Measurements from ENCODE around the gene S1PR2.
"Not testable (repeated sequence)": the region's sequence is repeated elsewhere in the genome, so short reads cannot be mapped to it uniquely, and the experiment has no call there.

S1PR2 gene

DNA sequence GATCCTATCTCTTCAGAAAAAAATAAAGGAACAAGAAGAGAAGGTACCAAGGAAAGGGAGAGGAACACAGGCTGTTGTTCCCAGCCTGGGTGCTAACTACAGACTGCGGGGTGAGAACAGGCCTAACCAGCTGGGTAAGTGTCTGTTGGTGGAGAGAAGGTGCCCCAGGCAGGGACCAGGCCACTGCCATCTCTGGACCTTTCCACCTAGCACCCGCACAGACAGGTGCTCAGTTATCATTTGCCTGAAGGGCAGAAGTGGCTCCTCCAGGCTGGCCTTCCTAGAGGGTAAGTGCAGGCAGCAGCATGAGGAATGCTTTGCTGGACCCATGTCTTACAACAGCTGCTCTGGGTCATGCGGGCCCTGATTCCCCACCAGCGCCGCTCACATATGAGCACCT is 46.5 kb downstream of the S1PR2 start:
- TF ChIP-seq POLR2A (IDR thresholded peaks at IDR 0.05; ENCODE audit: extremely low read depth, insufficient read length), result no peak
- TF ChIP-seq, protein P1, sequence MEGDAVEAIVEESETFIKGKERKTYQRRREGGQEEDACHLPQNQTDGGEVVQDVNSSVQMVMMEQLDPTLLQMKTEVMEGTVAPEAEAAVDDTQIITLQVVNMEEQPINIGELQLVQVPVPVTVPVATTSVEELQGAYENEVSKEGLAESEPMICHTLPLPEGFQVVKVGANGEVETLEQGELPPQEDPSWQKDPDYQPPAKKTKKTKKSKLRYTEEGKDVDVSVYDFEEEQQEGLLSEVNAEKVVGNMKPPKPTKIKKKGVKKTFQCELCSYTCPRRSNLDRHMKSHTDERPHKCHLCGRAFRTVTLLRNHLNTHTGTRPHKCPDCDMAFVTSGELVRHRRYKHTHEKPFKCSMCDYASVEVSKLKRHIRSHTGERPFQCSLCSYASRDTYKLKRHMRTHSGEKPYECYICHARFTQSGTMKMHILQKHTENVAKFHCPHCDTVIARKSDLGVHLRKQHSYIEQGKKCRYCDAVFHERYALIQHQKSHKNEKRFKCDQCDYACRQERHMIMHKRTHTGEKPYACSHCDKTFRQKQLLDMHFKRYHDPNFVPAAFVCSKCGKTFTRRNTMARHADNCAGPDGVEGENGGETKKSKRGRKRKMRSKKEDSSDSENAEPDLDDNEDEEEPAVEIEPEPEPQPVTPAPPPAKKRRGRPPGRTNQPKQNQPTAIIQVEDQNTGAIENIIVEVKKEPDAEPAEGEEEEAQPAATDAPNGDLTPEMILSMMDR (IDR thresholded peaks at IDR 0.05; ENCODE audit: low read depth, low read length), result no peak
- no peak for TF ChIP-seq MYC (IDR thresholded peaks at IDR 0.05; ENCODE audit: low read depth, low read length)
- TF ChIP-seq, protein P2, sequence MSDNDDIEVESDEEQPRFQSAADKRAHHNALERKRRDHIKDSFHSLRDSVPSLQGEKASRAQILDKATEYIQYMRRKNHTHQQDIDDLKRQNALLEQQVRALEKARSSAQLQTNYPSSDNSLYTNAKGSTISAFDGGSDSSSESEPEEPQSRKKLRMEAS (IDR thresholded peaks at IDR 0.05; ENCODE audit: low read depth, low read length), result no peak
- DNase-seq (ENCODE audit: low read depth), result no peak
- H3K4me3 ChIP-seq (ENCODE audit: low read depth, low read length), result no peak overlapping the region

DNA sequence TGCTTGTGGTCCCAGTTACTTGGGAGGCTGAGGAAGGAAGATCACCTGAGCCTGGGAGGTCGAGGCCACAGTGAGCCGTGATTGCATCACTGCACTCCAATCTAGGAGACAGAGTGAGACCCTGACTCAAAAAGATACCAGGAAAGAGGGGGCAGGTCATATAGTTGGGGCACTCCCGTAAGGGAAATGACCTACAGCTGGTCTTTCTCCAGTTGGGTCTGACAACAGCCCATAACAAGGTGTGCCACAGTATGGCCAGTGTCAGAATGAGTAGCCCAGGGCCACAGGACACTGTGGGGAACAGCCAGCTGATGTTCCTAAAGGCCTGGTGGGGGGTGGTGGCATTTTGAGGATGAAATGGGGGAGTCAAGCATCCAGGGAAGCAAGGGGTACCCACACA is 47.2 kb downstream of the S1PR2 start:
- H3K4me3 ChIP-seq (ENCODE audit: low read depth, low read length), result no peak overlapping the region
- no peak for TF ChIP-seq MYC (IDR thresholded peaks at IDR 0.05; ENCODE audit: low read depth, low read length)
- DNase-seq (ENCODE audit: low read depth), result no peak

DNA sequence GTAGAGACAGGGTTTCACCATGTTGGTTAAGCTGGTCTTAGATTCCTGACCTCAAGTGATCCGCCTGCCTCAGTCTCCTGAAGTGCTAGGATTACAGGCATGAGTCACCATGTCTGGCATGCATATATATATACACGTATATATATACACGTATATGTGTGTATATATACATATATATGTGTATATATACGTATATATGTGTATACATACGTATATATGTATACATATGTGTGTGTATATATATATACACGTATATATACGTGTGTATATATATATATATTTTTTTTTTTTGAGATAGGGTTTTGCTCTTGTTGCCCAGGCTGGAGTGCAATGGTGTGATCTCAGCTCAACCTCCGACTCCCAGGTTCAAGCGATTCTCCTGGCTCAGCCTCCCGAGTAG is 48.3 kb downstream of the S1PR2 start:
- H3K4me3 ChIP-seq (ENCODE audit: low read depth, low read length), result no peak overlapping the region
- DNase-seq (ENCODE audit: low read depth), result no peak
- no peak for TF ChIP-seq MYC (IDR thresholded peaks at IDR 0.05; ENCODE audit: low read depth, low read length)
- no peak for TF ChIP-seq POLR2A (IDR thresholded peaks at IDR 0.05; ENCODE audit: extremely low read depth, insufficient read length)
- TF ChIP-seq, protein P1 (IDR thresholded peaks at IDR 0.05; ENCODE audit: low read depth, low read length), result no peak
- TF ChIP-seq, protein P2 (IDR thresholded peaks at IDR 0.05; ENCODE audit: low read depth, low read length), result no peak

DNA sequence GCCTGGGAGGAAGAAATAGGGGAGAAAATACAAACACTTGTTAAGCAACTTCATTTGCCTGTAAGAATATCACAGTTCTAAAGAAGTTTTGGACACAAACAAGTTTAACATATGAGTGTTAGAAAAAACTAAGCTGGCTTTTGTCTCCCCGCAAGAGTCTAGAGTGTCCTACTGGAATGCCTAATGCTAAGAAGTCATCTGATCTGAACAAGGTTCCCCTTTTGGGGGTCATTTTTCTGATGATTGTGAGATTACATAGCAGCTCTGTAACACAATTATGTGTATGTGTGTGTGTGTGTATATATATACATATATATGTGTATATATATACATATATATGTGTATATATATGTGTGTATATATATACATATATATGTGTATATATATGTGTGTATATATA is 49.1 kb downstream of the S1PR2 start:
- no peak for DNase-seq (ENCODE audit: low read depth)
- no peak for TF ChIP-seq POLR2A (IDR thresholded peaks at IDR 0.05; ENCODE audit: extremely low read depth, insufficient read length)
- TF ChIP-seq, protein P2 (IDR thresholded peaks at IDR 0.05; ENCODE audit: low read depth, low read length), result no peak
- TF ChIP-seq, protein P1 (IDR thresholded peaks at IDR 0.05; ENCODE audit: low read depth, low read length), result no peak
- TF ChIP-seq MYC (IDR thresholded peaks at IDR 0.05; ENCODE audit: low read depth, low read length), result no peak
- no peak overlapping the region for H3K4me3 ChIP-seq (ENCODE audit: low read depth, low read length)

DNA sequence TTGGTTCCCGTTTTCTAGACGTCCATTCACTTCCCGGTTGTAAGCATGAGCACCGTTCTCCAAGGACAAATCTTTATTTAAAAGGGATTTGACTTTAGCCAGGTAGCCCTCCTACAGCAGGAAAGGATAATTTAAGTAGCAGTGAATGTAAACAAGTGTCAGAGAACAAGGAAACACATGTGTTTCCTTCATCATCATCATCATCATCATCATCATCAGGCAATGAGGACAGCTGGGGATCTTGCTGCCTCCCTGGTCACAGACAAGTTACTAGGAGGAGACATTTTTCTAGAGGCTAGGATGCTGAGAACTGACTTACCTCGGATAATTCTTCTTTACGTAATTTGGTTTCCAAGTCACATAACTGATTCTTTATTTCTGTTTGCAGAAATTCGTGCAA is 50.7 kb downstream of the S1PR2 start:
- TF ChIP-seq MYC (IDR thresholded peaks at IDR 0.05; ENCODE audit: low read depth, low read length) (no peak), POLR2A (IDR thresholded peaks at IDR 0.05; ENCODE audit: extremely low read depth, insufficient read length) (no peak)
- TF ChIP-seq, protein P1 (IDR thresholded peaks at IDR 0.05; ENCODE audit: low read depth, low read length), result no peak
- TF ChIP-seq, protein P2 (IDR thresholded peaks at IDR 0.05; ENCODE audit: low read depth, low read length), result no peak
- no peak for DNase-seq (ENCODE audit: low read depth)

DNA sequence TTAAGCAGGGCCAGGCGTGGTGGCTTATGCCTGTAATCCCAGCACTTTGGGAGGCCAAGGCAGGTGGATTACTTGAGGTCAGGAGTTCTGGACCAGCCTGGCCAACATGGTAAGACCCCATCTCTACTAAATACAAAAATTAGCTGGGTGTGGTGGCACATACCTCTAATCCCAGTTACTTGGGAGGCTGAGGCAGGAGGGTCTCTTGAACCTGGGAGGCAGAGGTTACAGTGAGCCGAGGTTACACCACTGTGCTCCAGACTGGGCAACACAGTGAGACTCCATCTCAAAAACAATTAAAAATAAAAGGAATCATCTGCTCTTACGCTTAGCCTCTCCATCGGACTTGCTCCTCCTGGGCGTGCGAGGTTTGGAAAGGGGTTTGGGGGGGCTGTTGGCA is 51.1 kb downstream of the S1PR2 start:
- not testable (repeated sequence) for DNase-seq (ENCODE audit: low read depth); H3K4me3 ChIP-seq (ENCODE audit: low read depth, low read length)

More for the DNA sequence above, 50.7 kb downstream of the S1PR2 start:
- no peak overlapping the region for H3K4me3 ChIP-seq (ENCODE audit: low read depth, low read length)

DNA sequence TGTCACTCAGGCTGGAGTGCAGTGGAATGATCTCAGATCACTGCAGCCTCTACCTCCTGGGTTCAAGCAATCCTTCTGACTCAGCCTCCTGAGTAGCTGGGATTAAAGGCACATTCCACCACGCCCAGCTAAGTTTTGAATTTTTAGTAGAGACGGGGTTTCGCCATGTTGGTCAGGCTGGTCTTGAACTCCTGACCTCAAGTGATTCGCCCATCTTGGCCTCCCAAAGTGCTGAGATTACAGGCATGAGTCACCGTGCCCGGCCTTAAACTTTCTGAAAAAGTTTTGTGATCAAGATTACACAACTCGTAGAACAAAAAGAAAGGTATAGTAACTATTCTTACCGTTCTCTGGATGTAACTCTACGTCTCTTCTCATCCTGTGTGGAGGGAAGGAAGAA is 57.6 kb downstream of the S1PR2 start:
- no peak overlapping the region for H3K4me3 ChIP-seq (ENCODE audit: low read depth, low read length)
- TF ChIP-seq MYC (IDR thresholded peaks at IDR 0.05; ENCODE audit: low read depth, low read length) (no peak), POLR2A (IDR thresholded peaks at IDR 0.05; ENCODE audit: extremely low read depth, insufficient read length) (no peak)
- TF ChIP-seq, protein P1 (IDR thresholded peaks at IDR 0.05; ENCODE audit: low read depth, low read length), result no peak
- TF ChIP-seq, protein P2 (IDR thresholded peaks at IDR 0.05; ENCODE audit: low read depth, low read length), result no peak
- DNase-seq (ENCODE audit: low read depth), result peak; percentile 43
